Measurements from ENCODE around the gene MYO6. TPM values are rescaled to one million over a fixed set of nuclear protein-coding genes. Genes with fewer than 3 reads are reported as not detected.

The MYO6 gene
- total RNA-seq, 6 experiments from 2014 or later: 18.3 to 21.2 (median 19.4) TPM

GRCh38 chr6:75937846-75938245 is 188.8 kb downstream of the MYO6 start:
- Mint-ChIP-seq H3K4me3 (no peak overlapping the region), H3K36me3 (ENCODE audit: low read depth) (no peaks in the 10 kb centered on the region), H3K4me1 (ENCODE audit: low read depth) (peaks cover 8% of the 10 kb centered on the region), H3K9me3 (no peaks in the 10 kb centered on the region), H3K27ac (no peak overlapping the region), H3K27me3 (ENCODE audit: insufficient read depth) (peaks cover 9% of the 10 kb centered on the region)
- DNase-seq: no peak
- TF ChIP-seq, protein P1, sequence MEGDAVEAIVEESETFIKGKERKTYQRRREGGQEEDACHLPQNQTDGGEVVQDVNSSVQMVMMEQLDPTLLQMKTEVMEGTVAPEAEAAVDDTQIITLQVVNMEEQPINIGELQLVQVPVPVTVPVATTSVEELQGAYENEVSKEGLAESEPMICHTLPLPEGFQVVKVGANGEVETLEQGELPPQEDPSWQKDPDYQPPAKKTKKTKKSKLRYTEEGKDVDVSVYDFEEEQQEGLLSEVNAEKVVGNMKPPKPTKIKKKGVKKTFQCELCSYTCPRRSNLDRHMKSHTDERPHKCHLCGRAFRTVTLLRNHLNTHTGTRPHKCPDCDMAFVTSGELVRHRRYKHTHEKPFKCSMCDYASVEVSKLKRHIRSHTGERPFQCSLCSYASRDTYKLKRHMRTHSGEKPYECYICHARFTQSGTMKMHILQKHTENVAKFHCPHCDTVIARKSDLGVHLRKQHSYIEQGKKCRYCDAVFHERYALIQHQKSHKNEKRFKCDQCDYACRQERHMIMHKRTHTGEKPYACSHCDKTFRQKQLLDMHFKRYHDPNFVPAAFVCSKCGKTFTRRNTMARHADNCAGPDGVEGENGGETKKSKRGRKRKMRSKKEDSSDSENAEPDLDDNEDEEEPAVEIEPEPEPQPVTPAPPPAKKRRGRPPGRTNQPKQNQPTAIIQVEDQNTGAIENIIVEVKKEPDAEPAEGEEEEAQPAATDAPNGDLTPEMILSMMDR (IDR thresholded peaks at IDR 0.05): no peak

DNA sequence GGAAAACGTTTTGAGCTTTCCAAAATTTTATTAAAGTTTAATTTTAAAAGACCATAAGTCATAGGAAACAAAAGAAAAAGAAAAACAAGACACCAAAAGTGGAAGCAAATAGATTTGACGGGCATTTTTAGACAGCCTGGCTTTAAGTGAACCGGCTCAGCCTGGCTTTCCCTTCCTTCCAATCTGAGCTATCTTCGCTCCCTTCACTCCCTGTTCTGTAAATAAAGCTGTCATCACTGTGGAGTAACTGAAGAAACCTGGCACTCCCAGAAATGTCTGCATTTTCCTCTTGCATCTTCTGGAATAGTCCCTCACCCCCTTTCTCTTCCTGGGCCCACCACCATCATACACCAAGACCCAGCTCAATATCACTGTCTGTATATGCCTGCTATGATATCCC is 191.5 kb downstream of the MYO6 start:
- TF ChIP-seq, protein P1 (IDR thresholded peaks at IDR 0.05): no peak
- no peak for DNase-seq
- Mint-ChIP-seq H3K27me3 (ENCODE audit: insufficient read depth) (peaks cover 9% of the 10 kb centered on the region), H3K4me3 (no peak overlapping the region), H3K4me1 (ENCODE audit: low read depth) (no peaks in the 10 kb centered on the region), H3K36me3 (ENCODE audit: low read depth) (no peaks in the 10 kb centered on the region), H3K27ac (no peak overlapping the region), H3K9me3 (no peaks in the 10 kb centered on the region)

DNA sequence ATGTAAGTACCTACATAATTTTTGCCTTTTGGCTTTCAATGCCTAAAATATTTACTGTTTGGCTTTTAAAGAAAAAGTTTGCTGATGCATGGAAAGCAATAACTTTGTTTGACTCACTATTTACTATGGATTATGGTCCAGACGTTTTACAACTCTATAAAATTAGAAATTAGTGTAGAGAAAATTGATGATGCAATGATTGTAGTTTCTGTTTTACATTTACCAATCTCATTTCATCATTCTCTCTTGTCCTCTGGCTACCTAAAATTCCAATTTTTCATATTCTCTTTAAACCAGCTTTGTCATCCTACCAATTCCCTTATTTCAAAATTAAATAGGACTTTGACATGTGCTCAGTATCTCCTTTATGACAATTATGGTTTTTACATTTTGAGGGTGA is 192.5 kb downstream of the MYO6 start:
- Mint-ChIP-seq H3K4me1 (ENCODE audit: low read depth) (no peaks in the 10 kb centered on the region), H3K9me3 (no peaks in the 10 kb centered on the region), H3K27me3 (ENCODE audit: insufficient read depth) (peaks cover 11% of the 10 kb centered on the region), H3K36me3 (ENCODE audit: low read depth) (no peaks in the 10 kb centered on the region), H3K4me3 (no peak overlapping the region), H3K27ac (no peak overlapping the region)
- TF ChIP-seq, protein P1 (IDR thresholded peaks at IDR 0.05): no peak
- DNase-seq: no peak

GRCh38 chr6:75943381-75943780 is 194.3 kb downstream of the MYO6 start:
- TF ChIP-seq, protein P1 (IDR thresholded peaks at IDR 0.05): no peak
- H3K36me3 Mint-ChIP-seq (ENCODE audit: low read depth): no peaks in the 10 kb centered on the region
- DNase-seq: no peak
- H3K9me3 Mint-ChIP-seq: no peaks in the 10 kb centered on the region
- no peak overlapping the region for H3K27ac Mint-ChIP-seq
- H3K27me3 Mint-ChIP-seq (ENCODE audit: insufficient read depth): peaks cover 13% of the 10 kb centered on the region
- H3K4me1 Mint-ChIP-seq (ENCODE audit: low read depth): no peaks in the 10 kb centered on the region
- H3K4me3 Mint-ChIP-seq: no peak overlapping the region

- Mint-ChIP-seq H3K9me3 (no peaks in the 10 kb centered on the region), H3K36me3 (ENCODE audit: low read depth) (no peaks in the 10 kb centered on the region), H3K27me3 (ENCODE audit: insufficient read depth) (peaks cover 16% of the 10 kb centered on the region), H3K27ac (no peak overlapping the region), H3K4me3 (no peak overlapping the region), H3K4me1 (ENCODE audit: low read depth) (no peaks in the 10 kb centered on the region)
- TF ChIP-seq, protein P1 (IDR thresholded peaks at IDR 0.05): no peak
- DNase-seq: no peak
Measured at GRCh38 chr6:75946146-75946831, 197.2 kb downstream of the MYO6 start.
